NCI-H1436 (cell line): ENCODE results near the gene PCDHGB7.
A peak's percentile ranks its signal among the peaks of the same experiment; 100 is the strongest.
"Not testable (repeated sequence)": the region's sequence is repeated elsewhere in the genome, so short reads cannot be mapped to it uniquely, and the experiment has no call there.

ENCODE experiments used
- DNase-seq: peaks from one replicate; lab custom pipeline; 2025; lab: John Stamatoyannopoulos, UW

Gene PCDHGB7

GRCh38 chr5:141397756-141398551 lies 19.5 kb upstream of the PCDHGB7 start, which contains the start of gene PCDHGB5:
TSS of gene PCDHGB5 (plus strand) at chr5:141397947. CDS start at chr5:141398128, 181 bp downstream.
- not testable (repeated sequence) for DNase-seq

- DNase-seq, result no peak
Observed at GRCh38 chr5:141398608-141399007, 18.9 kb upstream of the PCDHGB7 start.

GRCh38 chr5:141399555-141400258 lies 17.8 kb upstream of the PCDHGB7 start:
- no peak for DNase-seq

- no peak for DNase-seq
Observed at GRCh38 chr5:141402553-141403243, 14.8 kb upstream of the PCDHGB7 start, which contains the start of gene PCDHGA9. TSS of gene PCDHGA9 (plus strand) at chr5:141402778. CDS start at chr5:141402953, 175 bp downstream.

GRCh38 chr5:141403387-141403786 lies 14.1 kb upstream of the PCDHGB7 start:
- no peak for DNase-seq

GRCh38 chr5:141407790-141408505 lies 9.5 kb upstream of the PCDHGB7 start, which contains the start of gene PCDHGB6:
TSS of gene PCDHGB6 (plus strand) at chr5:141408021. CDS start at chr5:141408203, 182 bp downstream.
- DNase-seq, result not testable (repeated sequence)

GRCh38 chr5:141409598-141410306 lies 7.7 kb upstream of the PCDHGB7 start:
- no peak for DNase-seq

- DNase-seq, result no peak
Observed at GRCh38 chr5:141411575-141411974, 5.9 kb upstream of the PCDHGB7 start.

GRCh38 chr5:141412854-141413539 lies 4.5 kb upstream of the PCDHGB7 start, which contains the start of gene PCDHGA10:
TSS of gene PCDHGA10 (plus strand) at chr5:141412987. CDS start at chr5:141413176, 189 bp downstream.
- DNase-seq, result peak; percentile 30

GRCh38 chr5:141413540-141414069 lies 3.9 kb upstream of the PCDHGB7 start:
- DNase-seq, result no peak

- DNase-seq, result not testable (repeated sequence)
Observed at GRCh38 chr5:141414548-141415274, 2.8 kb upstream of the PCDHGB7 start.

GRCh38 chr5:141415275-141415618 lies 2.2 kb upstream of the PCDHGB7 start:
- DNase-seq, result not testable (repeated sequence)

GRCh38 chr5:141419074-141419880 lies 1.8 kb downstream of the PCDHGB7 start:
- no peak for DNase-seq

GRCh38 chr5:141420855-141421488 lies 3.5 kb downstream of the PCDHGB7 start, which contains the start of gene PCDHGA11:
TSS of gene PCDHGA11 (plus strand) at chr5:141421051. CDS start at chr5:141421228, 177 bp downstream.
- DNase-seq, result no peak

- no peak for DNase-seq
Observed at GRCh38 chr5:141421489-141421855, 4.0 kb downstream of the PCDHGB7 start.

GRCh38 chr5:141422742-141423291 lies 5.3 kb downstream of the PCDHGB7 start:
- DNase-seq, result no peak

GRCh38 chr5:141427783-141428426 lies 10.4 kb downstream of the PCDHGB7 start:
- no peak for DNase-seq
